HepG2 (cell line): ENCODE measurements around the gene ZNF419. TPM values are rescaled to one million over a fixed set of nuclear protein-coding genes. Genes with fewer than 3 reads are reported as not detected.
A peak's percentile ranks its signal among the peaks of the same experiment; 100 is the strongest.

Source experiments
- ATAC-seq: fragments of 200-7000 bp; cut with Tn5 transposase; 3 replicates; pipeline ENCODE4 v1.9.1; 2020; ENCODE audit warnings: mild to moderate bottlenecking, moderate library complexity
- BruUV-seq: library from RNA; stranded (reverse); fragments of 400-500 nt; replicated peaks from 2 replicates; lab custom pipeline; 2021; lab: Mats Ljungman, UMichigan
- CTCF ChIA-PET: fragments of 300-600 bp; formaldehyde crosslinking; extraction: SDS; loops from one replicate; lab custom pipeline; 2021; ENCODE audit warnings: low total read pairs, inconsistent platforms, low intra/inter-chr PET ratio; lab: Yijun Ruan, JAX
- POLR2A ChIA-PET: fragments of 350-600 bp; sonication (Branson Sonifier 250); formaldehyde crosslinking; loops from one replicate; lab custom pipeline; 2020; ENCODE audit warnings: antibody characterized with exemption, inconsistent platforms; lab: Yijun Ruan, JAX
- DNase-seq: peaks from one replicate; pipeline ENCODE4 v3.0.0-alpha.2; 2015; ENCODE audit warnings: low spot score
- FAIRE-seq: peaks from 3 replicates; lab custom pipeline; 2011; peaks lifted over from hg19 to GRCh38; lab: Jason Lieb, UNC
- H2AFZ ChIP-seq: one replicate; pipeline ENCODE4 v1.6.1; 2011; ENCODE audit warnings: low read length, inconsistent platforms
- H3K27ac ChIP-seq: fragments of 300-600 bp; 3 replicates; pipeline ENCODE4 v1.8.0; 2011; ENCODE audit warnings: mixed run types, mild to moderate bottlenecking, mixed read lengths, low read length, inconsistent platforms; ENCODE audit not compliant: insufficient read depth; ENCODE audit errors: extremely low read length
- H3K27me3 ChIP-seq, 2 experiments: fragments of 200-600 bp in 1 of 2; 2 replicates in 1 of 2; 3 replicates in 1 of 2; pipeline versions ENCODE4 v1.6.0 to v1.8.0; 2011; ENCODE audit warnings: low read length in 2 of 2, mild to moderate bottlenecking in 2 of 2, moderate library complexity in 2 of 2, inconsistent platforms in 1 of 2; ENCODE audit not compliant: insufficient read depth in 2 of 2, control insufficient read depth in 1 of 2
- H3K36me3 ChIP-seq, 2 experiments: fragments of 200-600 bp in 1 of 2; replicated peaks in 1 of 2; 2 replicates in 1 of 2; 3 replicates in 1 of 2; pipeline versions ENCODE4 v1.5.1 to v1.8.0; 2011; ENCODE audit warnings: low read length in 2 of 2, inconsistent platforms in 1 of 2; ENCODE audit not compliant: insufficient read depth in 2 of 2, control insufficient read depth in 1 of 2
- H3K4me1 ChIP-seq: 2 replicates; pipeline ENCODE4 v1.5.1; 2012; ENCODE audit warnings: low read length, inconsistent platforms; ENCODE audit not compliant: insufficient read depth
- H3K4me2 ChIP-seq: 2 replicates; pipeline ENCODE4 v1.6.0; 2011; ENCODE audit warnings: low read depth, low read length, inconsistent platforms
- H3K4me3 ChIP-seq, 3 experiments: fragments of 200-600 bp in 1 of 3; sonication (generic), shearing (Covaris generic) in 1 of 3; replicated peaks in 1 of 3; 2 replicates each; pipeline ENCODE4 v1.5.1; 2011 to 2016; ENCODE audit warnings: low read length in 3 of 3, inconsistent platforms in 2 of 3, low read depth in 2 of 3, mild to moderate bottlenecking in 2 of 3, control low read depth in 1 of 3, mixed read lengths in 1 of 3; ENCODE audit not compliant: insufficient read depth in 1 of 3
- H3K79me2 ChIP-seq: one replicate; pipeline ENCODE4 v1.6.1; 2011; ENCODE audit warnings: low read length, inconsistent platforms; ENCODE audit not compliant: insufficient read depth
- H3K9ac ChIP-seq: 2 replicates; pipeline ENCODE4 v1.6.0; 2011; ENCODE audit warnings: mild to moderate bottlenecking, low read depth, low read length, inconsistent platforms; ENCODE audit not compliant: insufficient read depth
- H3K9me3 ChIP-seq: 2 replicates; pipeline ENCODE4 v1.5.1; 2012; ENCODE audit warnings: mild to moderate bottlenecking, low read length
- H4K20me1 ChIP-seq: 2 replicates; pipeline ENCODE4 v1.6.0; 2011; ENCODE audit warnings: inconsistent platforms, mild to moderate bottlenecking, low read length, moderate library complexity; ENCODE audit not compliant: insufficient read depth
- BRCA1 ChIP-seq: sonication (generic); formaldehyde crosslinking; IDR thresholded peaks from 2 replicates; pipeline ENCODE4 v1.4.0; 2020; ENCODE audit warnings: missing genetic modification reagents
- CENPT ChIP-seq: sonication (generic); formaldehyde crosslinking; IDR thresholded peaks from 2 replicates; pipeline ENCODE4 v1.8.0; 2022; ENCODE audit warnings: low read depth, mild to moderate bottlenecking, moderate library complexity, missing genetic modification reagents
- GATAD1 ChIP-seq: IDR thresholded peaks from 2 replicates; pipeline ENCODE4 v1.6.1; 2016; ENCODE audit warnings: missing genetic modification reagents, missing compliant biosample characterization
- IKZF1 ChIP-seq: fragments of 450-650 bp; IDR thresholded peaks from 2 replicates; pipeline ENCODE4 v1.7.1; 2016
- NONO ChIP-seq, 2 experiments: fragments of 450-650 bp in 1 of 2; sonication (generic) in 1 of 2; formaldehyde crosslinking in 1 of 2; IDR thresholded peaks in 1 of 2; conservative IDR thresholded peaks in 1 of 2; 2 replicates each; pipeline versions ENCODE4 v1.6.1 to v1.8.0; 2017 to 2022; ENCODE audit warnings: mild to moderate bottlenecking in 1 of 2, missing genetic modification reagents in 1 of 2, moderate library complexity in 1 of 2
- RAD21 ChIP-seq: fragments of 450-650 bp; formaldehyde crosslinking; IDR thresholded peaks from 2 replicates; pipeline ENCODE4 v1.5.0; 2020; ENCODE audit warnings: mild to moderate bottlenecking
- SUZ12 ChIP-seq: fragments of 150-350 bp; IDR thresholded peaks from 2 replicates; pipeline ENCODE4 v1.6.1; 2014; ENCODE audit warnings: low read depth, low read length
- ZNF549 ChIP-seq: sonication (generic); formaldehyde crosslinking; IDR thresholded peaks from 2 replicates; pipeline ENCODE4 v1.5.0; 2020; ENCODE audit warnings: missing genetic modification reagents
- WGBS: methylation state at CpG from one replicate; pipeline ENCODE4 v1.1.6; 2017; ENCODE audit warnings: low lambda C conversion rate; 5-methylcytosine and 5-hydroxymethylcytosine counted together
- in situ Hi-C: cut with HindIII; loops from 2 replicates; pipeline ENCODE4 v1.10.0; 2017; ENCODE audit warnings: low pct_unique_long_range_greater_than_20kb; ENCODE audit not compliant: extremely low pct_ligation_motif_present
- intact Hi-C: fragments of 100-400 bp; cut with micrococcal nuclease; formaldehyde crosslinking; loops from one replicate; pipeline ENCODE4 v1.10.0; 2022; ENCODE audit not compliant: unreplicated experiment
- polyA plus RNA-seq, 8 experiments: library from polyadenylated mRNA; depleted of rRNA in 3 of 8; stranded (reverse) in 7 of 8; unstranded in 1 of 8; fragments of >200 nt; fragmentation: Illumina TruSeq in 4 of 8; extraction: Trizol in 4 of 8; gene quantifications; 2 replicates each; pipeline versions ENCODE4 v1.2.1 to v1.2.3, GENCODE V29; 2011 to 2016; ENCODE audit warnings: low read depth in 4 of 8, missing spikeins in 1 of 8, mixed read lengths in 1 of 8; ENCODE audit not compliant: insufficient read depth in 1 of 8
- total RNA-seq, 5 experiments: library from RNA; depleted of rRNA; stranded (reverse); fragments of >200 nt; fragmentation: Illumina TruSeq; extraction: Trizol; gene quantifications; 2 replicates each; pipeline ENCODE4 v1.2.3, GENCODE V29; 2016; ENCODE audit warnings: low read depth in 1 of 5
- TF ChIP-seq, protein P1 (sequence below): sonication (generic); formaldehyde crosslinking; IDR thresholded peaks from 2 replicates; pipeline ENCODE4 v1.4.0; 2020; ENCODE audit warnings: mild to moderate bottlenecking, missing genetic modification reagents
- TF ChIP-seq, protein P2 (sequence below): sonication (generic); formaldehyde crosslinking; IDR thresholded peaks from 2 replicates; pipeline ENCODE4 v1.5.0; 2020; ENCODE audit warnings: mild to moderate bottlenecking, missing genetic modification reagents, moderate library complexity
- TF ChIP-seq, protein P3 (sequence below): sonication (generic); formaldehyde crosslinking; IDR thresholded peaks from 2 replicates; pipeline ENCODE4 v1.5.0; 2020; ENCODE audit warnings: mild to moderate bottlenecking, missing genetic modification reagents, borderline replicate concordance

Gene ZNF419
- total and polyA plus RNA-seq, 2 of the 13 experiments (the other 11 are each of a cell fraction or from before 2014, with no cell fraction given) = 8.5 to 8.8 TPM

DNA sequence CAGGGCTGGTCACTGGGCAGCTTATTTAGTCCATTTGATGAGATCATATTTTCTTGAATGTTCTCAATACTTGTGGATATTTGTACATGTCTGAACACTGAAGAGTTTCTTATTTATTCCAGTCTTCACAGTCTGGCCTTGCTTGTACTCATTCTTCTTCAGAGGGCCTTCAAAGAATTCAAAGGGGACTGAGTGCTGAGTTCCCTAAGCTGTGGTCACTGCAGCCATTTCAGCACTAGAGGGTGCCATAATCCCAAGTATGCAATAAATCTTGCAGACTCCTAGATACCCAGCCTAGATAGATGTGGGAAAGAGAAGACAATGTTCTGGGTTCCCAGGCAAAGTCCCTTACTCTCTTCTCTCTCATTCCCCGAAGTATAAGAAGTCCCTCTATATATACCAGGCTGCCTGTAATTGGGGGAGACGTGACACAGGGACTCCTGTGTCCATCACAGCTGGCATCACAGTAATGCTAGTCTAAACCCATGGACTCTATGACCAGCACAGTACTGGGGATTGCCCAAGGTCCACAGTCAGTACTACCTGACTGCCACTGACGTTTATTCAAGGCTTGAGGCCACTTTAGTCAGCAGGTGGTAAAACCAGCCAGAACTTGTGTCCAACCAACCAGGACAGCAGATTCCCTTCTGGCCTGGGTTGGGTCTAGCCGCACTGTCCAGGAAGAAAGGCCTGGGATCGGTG lies 21.7 kb upstream of the ZNF419 start:
- in situ Hi-C loops = no loop called here
- peak; percentile 79 for FAIRE-seq
- BruUV-seq = no TSS peak
- TF ChIP-seq CENPT (CRISPR knock-in tag) = no peak
- no peak for TF ChIP-seq ZNF549
- TF ChIP-seq IKZF1 = no peak
- TF ChIP-seq, protein P1, sequence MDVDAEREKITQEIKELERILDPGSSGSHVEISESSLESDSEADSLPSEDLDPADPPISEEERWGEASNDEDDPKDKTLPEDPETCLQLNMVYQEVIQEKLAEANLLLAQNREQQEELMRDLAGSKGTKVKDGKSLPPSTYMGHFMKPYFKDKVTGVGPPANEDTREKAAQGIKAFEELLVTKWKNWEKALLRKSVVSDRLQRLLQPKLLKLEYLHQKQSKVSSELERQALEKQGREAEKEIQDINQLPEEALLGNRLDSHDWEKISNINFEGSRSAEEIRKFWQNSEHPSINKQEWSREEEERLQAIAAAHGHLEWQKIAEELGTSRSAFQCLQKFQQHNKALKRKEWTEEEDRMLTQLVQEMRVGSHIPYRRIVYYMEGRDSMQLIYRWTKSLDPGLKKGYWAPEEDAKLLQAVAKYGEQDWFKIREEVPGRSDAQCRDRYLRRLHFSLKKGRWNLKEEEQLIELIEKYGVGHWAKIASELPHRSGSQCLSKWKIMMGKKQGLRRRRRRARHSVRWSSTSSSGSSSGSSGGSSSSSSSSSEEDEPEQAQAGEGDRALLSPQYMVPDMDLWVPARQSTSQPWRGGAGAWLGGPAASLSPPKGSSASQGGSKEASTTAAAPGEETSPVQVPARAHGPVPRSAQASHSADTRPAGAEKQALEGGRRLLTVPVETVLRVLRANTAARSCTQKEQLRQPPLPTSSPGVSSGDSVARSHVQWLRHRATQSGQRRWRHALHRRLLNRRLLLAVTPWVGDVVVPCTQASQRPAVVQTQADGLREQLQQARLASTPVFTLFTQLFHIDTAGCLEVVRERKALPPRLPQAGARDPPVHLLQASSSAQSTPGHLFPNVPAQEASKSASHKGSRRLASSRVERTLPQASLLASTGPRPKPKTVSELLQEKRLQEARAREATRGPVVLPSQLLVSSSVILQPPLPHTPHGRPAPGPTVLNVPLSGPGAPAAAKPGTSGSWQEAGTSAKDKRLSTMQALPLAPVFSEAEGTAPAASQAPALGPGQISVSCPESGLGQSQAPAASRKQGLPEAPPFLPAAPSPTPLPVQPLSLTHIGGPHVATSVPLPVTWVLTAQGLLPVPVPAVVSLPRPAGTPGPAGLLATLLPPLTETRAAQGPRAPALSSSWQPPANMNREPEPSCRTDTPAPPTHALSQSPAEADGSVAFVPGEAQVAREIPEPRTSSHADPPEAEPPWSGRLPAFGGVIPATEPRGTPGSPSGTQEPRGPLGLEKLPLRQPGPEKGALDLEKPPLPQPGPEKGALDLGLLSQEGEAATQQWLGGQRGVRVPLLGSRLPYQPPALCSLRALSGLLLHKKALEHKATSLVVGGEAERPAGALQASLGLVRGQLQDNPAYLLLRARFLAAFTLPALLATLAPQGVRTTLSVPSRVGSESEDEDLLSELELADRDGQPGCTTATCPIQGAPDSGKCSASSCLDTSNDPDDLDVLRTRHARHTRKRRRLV (CRISPR knock-in tag) = no peak
- TF ChIP-seq, protein P2, sequence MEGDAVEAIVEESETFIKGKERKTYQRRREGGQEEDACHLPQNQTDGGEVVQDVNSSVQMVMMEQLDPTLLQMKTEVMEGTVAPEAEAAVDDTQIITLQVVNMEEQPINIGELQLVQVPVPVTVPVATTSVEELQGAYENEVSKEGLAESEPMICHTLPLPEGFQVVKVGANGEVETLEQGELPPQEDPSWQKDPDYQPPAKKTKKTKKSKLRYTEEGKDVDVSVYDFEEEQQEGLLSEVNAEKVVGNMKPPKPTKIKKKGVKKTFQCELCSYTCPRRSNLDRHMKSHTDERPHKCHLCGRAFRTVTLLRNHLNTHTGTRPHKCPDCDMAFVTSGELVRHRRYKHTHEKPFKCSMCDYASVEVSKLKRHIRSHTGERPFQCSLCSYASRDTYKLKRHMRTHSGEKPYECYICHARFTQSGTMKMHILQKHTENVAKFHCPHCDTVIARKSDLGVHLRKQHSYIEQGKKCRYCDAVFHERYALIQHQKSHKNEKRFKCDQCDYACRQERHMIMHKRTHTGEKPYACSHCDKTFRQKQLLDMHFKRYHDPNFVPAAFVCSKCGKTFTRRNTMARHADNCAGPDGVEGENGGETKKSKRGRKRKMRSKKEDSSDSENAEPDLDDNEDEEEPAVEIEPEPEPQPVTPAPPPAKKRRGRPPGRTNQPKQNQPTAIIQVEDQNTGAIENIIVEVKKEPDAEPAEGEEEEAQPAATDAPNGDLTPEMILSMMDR (CRISPR knock-in tag) = peak; percentile 83
- peak; percentile 74 for TF ChIP-seq RAD21 (CRISPR knock-in tag)
- no peak for TF ChIP-seq BRCA1
- TF ChIP-seq, protein P3, sequence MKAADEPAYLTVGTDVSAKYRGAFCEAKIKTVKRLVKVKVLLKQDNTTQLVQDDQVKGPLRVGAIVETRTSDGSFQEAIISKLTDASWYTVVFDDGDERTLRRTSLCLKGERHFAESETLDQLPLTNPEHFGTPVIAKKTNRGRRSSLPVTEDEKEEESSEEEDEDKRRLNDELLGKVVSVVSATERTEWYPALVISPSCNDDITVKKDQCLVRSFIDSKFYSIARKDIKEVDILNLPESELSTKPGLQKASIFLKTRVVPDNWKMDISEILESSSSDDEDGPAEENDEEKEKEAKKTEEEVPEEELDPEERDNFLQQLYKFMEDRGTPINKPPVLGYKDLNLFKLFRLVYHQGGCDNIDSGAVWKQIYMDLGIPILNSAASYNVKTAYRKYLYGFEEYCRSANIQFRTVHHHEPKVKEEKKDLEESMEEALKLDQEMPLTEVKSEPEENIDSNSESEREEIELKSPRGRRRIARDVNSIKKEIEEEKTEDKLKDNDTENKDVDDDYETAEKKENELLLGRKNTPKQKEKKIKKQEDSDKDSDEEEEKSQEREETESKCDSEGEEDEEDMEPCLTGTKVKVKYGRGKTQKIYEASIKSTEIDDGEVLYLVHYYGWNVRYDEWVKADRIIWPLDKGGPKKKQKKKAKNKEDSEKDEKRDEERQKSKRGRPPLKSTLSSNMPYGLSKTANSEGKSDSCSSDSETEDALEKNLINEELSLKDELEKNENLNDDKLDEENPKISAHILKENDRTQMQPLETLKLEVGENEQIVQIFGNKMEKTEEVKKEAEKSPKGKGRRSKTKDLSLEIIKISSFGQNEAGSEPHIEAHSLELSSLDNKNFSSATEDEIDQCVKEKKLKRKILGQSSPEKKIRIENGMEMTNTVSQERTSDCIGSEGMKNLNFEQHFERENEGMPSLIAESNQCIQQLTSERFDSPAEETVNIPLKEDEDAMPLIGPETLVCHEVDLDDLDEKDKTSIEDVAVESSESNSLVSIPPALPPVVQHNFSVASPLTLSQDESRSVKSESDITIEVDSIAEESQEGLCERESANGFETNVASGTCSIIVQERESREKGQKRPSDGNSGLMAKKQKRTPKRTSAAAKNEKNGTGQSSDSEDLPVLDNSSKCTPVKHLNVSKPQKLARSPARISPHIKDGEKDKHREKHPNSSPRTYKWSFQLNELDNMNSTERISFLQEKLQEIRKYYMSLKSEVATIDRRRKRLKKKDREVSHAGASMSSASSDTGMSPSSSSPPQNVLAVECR (CRISPR knock-in tag) = no peak
- no peak for TF ChIP-seq GATAD1
- TF ChIP-seq NONO (IDR thresholded peaks at IDR 0.05) = no peak
- peak; percentile 21; the same call in 1 of the 2 replicates for TF ChIP-seq NONO (CRISPR knock-in tag; conservative IDR thresholded peaks at IDR 0.05)
- no peak for TF ChIP-seq SUZ12

More for the DNA sequence above, 21.7 kb upstream of the ZNF419 start:
- Histone ChIP-seq H2AFZ (no peak overlapping the region), H3K9me3 (no peaks in the 10 kb centered on the region), H3K4me2 (no peak overlapping the region), H3K4me1 (no peaks in the 10 kb centered on the region), H3K36me3 (peaks cover 0 to 3% of the 10 kb centered on the region in 2 experiments; a peak in 2 of 5 replicates), H3K27me3 (no peaks in the 10 kb centered on the region), H3K4me3 (no peak overlapping the region), H3K9ac (no peak overlapping the region), H3K79me2 (peaks cover 4% of the 10 kb centered on the region), H4K20me1 (no peaks in the 10 kb centered on the region), H3K27ac (no peak overlapping the region)
- ATAC-seq (peak; percentile 96), DNase-seq (peak; percentile 57)
- 57% methylated on average over 5 of the region's 5 CpGs for WGBS
- intact Hi-C loops = loop anchor here (5.0 kb wide), 1 partner anchor 436 kb away; no protein-coding TSS in a partner anchor
- POLR2A ChIA-PET = no interaction called here
- CTCF ChIA-PET = interaction anchor here (1.3 kb wide), 1 partner anchor 689 kb away, joined by 6 read pairs; no protein-coding TSS in a partner anchor
